ENCODE results near the gene AGRN. TPM values are rescaled to one million over a fixed set of nuclear protein-coding genes. Genes with fewer than 3 reads are reported as not detected.
A peak's percentile ranks its signal among the peaks of the same experiment; 100 is the strongest.

The AGRN gene
- total RNA-seq, 1 donor from 2014 or later: 374 TPM

- H3K9me3 Mint-ChIP-seq (ENCODE audit: unreplicated experiment): no peaks in the 10 kb centered on the region
- peaks cover 10% of the 10 kb centered on the region for H3K27me3 Mint-ChIP-seq (ENCODE audit: unreplicated experiment)
- no peak overlapping the region for H3K4me3 Mint-ChIP-seq (ENCODE audit: unreplicated experiment)
- TF ChIP-seq, protein P1, sequence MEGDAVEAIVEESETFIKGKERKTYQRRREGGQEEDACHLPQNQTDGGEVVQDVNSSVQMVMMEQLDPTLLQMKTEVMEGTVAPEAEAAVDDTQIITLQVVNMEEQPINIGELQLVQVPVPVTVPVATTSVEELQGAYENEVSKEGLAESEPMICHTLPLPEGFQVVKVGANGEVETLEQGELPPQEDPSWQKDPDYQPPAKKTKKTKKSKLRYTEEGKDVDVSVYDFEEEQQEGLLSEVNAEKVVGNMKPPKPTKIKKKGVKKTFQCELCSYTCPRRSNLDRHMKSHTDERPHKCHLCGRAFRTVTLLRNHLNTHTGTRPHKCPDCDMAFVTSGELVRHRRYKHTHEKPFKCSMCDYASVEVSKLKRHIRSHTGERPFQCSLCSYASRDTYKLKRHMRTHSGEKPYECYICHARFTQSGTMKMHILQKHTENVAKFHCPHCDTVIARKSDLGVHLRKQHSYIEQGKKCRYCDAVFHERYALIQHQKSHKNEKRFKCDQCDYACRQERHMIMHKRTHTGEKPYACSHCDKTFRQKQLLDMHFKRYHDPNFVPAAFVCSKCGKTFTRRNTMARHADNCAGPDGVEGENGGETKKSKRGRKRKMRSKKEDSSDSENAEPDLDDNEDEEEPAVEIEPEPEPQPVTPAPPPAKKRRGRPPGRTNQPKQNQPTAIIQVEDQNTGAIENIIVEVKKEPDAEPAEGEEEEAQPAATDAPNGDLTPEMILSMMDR (IDR thresholded peaks at IDR 0.05; ENCODE audit: unreplicated experiment): no peak
- no peaks in the 10 kb centered on the region for H3K36me3 Mint-ChIP-seq (ENCODE audit: low read depth, unreplicated experiment)
- H3K27ac Mint-ChIP-seq (ENCODE audit: unreplicated experiment): no peak overlapping the region
- H3K4me1 Mint-ChIP-seq (ENCODE audit: unreplicated experiment): no peaks in the 10 kb centered on the region
- DNase-seq (ENCODE audit: low spot score): no peak
These were observed 51.8 kb downstream of the AGRN start for GRCh38 chr1:1071486-1072298.

GRCh38 chr1:1072299-1072848 is 52.5 kb downstream of the AGRN start:
- no peak for DNase-seq (ENCODE audit: low spot score)
- H3K9me3 Mint-ChIP-seq (ENCODE audit: unreplicated experiment): no peaks in the 10 kb centered on the region
- no peak overlapping the region for H3K4me3 Mint-ChIP-seq (ENCODE audit: unreplicated experiment)
- TF ChIP-seq, protein P1 (IDR thresholded peaks at IDR 0.05; ENCODE audit: unreplicated experiment): no peak
- H3K36me3 Mint-ChIP-seq (ENCODE audit: low read depth, unreplicated experiment): no peaks in the 10 kb centered on the region
- H3K4me1 Mint-ChIP-seq (ENCODE audit: unreplicated experiment): no peaks in the 10 kb centered on the region
- peaks cover 10% of the 10 kb centered on the region for H3K27me3 Mint-ChIP-seq (ENCODE audit: unreplicated experiment)
- H3K27ac Mint-ChIP-seq (ENCODE audit: unreplicated experiment): no peak overlapping the region

DNA sequence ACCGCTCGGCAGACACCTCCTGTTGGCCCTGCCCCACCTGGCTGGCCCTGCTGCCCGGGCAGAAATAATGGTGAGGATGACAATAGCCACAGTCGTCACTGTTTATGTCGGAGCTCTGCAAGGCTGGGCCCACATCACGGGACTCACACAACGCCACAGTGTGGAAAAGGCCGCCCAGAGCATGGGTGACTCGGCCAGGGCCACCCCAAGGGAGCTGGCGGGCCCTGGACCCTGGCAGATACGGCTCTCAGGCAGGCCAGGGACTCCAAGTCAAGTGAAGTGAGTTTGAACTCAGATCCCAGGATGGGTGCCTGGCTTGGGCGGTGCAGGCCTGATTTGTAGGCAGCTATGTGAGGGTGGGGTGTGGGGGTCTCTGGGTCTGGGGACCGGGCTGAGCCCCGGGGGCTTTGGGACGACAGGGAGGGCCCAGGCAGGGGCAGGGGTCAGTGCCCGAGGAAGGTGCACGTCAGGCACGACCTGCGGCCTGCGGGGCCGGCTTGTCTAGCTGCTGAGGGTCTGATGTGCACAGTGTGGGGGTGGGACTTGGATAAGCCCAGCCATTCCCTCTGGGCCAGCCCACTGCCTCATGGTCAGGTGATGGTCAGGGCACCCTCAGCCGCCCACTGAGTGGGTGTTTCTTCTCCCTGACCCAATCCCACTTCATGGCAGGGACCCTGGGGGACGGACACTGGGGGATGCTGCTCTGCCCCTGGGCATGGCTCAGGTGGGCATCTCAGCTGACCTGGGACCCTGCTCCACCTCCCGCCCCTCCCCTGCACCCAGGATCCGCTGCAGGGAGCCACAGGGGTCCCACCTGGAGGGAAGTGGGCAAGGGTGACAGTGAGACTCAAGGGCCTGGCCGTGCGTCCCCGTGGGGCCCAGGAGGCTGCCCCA is 53.2 kb downstream of the AGRN start:
- no peak overlapping the region for H3K27ac Mint-ChIP-seq (ENCODE audit: unreplicated experiment)
- peaks cover 8% of the 10 kb centered on the region for H3K27me3 Mint-ChIP-seq (ENCODE audit: unreplicated experiment)
- no peaks in the 10 kb centered on the region for H3K9me3 Mint-ChIP-seq (ENCODE audit: unreplicated experiment)
- TF ChIP-seq, protein P1 (IDR thresholded peaks at IDR 0.05; ENCODE audit: unreplicated experiment): no peak
- DNase-seq (ENCODE audit: low spot score): no peak
- no peaks in the 10 kb centered on the region for H3K36me3 Mint-ChIP-seq (ENCODE audit: low read depth, unreplicated experiment)
- H3K4me3 Mint-ChIP-seq (ENCODE audit: unreplicated experiment): no peak overlapping the region
- no peaks in the 10 kb centered on the region for H3K4me1 Mint-ChIP-seq (ENCODE audit: unreplicated experiment)

- H3K4me3 Mint-ChIP-seq (ENCODE audit: unreplicated experiment): no peak within 1 kb of the TSS
- no peaks in the 10 kb centered on the region for H3K36me3 Mint-ChIP-seq (ENCODE audit: low read depth, unreplicated experiment)
- H3K4me1 Mint-ChIP-seq (ENCODE audit: unreplicated experiment): no peaks in the 10 kb centered on the region
- peak within 1 kb of the TSS; percentile 34 for H3K27ac Mint-ChIP-seq (ENCODE audit: unreplicated experiment)
- H3K9me3 Mint-ChIP-seq (ENCODE audit: unreplicated experiment): no peaks in the 10 kb centered on the region
- peaks cover 6% of the 10 kb centered on the region for H3K27me3 Mint-ChIP-seq (ENCODE audit: unreplicated experiment)
- TF ChIP-seq, protein P1 (IDR thresholded peaks at IDR 0.05; ENCODE audit: unreplicated experiment): no peak
- no peak for DNase-seq (ENCODE audit: low spot score)
These were observed 54.0 kb downstream of the AGRN start, which contains the start of gene RNF223 for GRCh38 chr1:1073743-1074587. Gene RNF223 (minus strand): TSS chr1:1074306. CDS start chr1:1072566, 1,740 bp downstream.

All from endothelial cell (in vitro differentiated cells).